Adipose tissue (tissue), 3 donors: ENCODE data around the gene PROKR1. TPM values are rescaled to one million over a fixed set of nuclear protein-coding genes. Genes with fewer than 3 reads are reported as not detected.
"Not testable (repeated sequence)": the region's sequence is repeated elsewhere in the genome, so short reads cannot be mapped to it uniquely, and the experiment has no call there.

Experiments used
- H3K27ac ChIP-seq: one replicate; pipeline ENCODE4 v1.5.1; 2013; ENCODE audit warnings: low read depth, low read length
- WGBS, 3 donors: extraction: QIAGEN DNeasy Blood & Tissue Kit; methylation state at CpG; one replicate each; pipeline ENCODE4 v1.1.7; 2013; 5-methylcytosine and 5-hydroxymethylcytosine counted together
- polyA plus RNA-seq, 3 donors: library from polyadenylated mRNA; stranded (reverse); fragments of 200-250 nt; gene quantifications; one replicate each; pipeline ENCODE4 v1.2.3, GENCODE V29; 2013
- donor health status: healthy with polysubstance abuse.
- donor health status: Bipolar disorder and iron deficiency.
- donor health status: healthy.

Gene PROKR1
- polyA plus RNA-seq = 1 to 10 TPM in 1 of 3 donors, under 1 TPM in 2; 0.02 to 1.1 (median 0.56) TPM

GRCh38 chr2:68643011-68643873 is at the start of gene PROKR1:
Gene PROKR1, plus strand, starts transcription at chr2:68643579. Its CDS starts 2,243 bp downstream, at chr2:68645822.
- 1 to 2% (median 2%) methylated on average over 66 to 86 of the region's 86 CpGs for WGBS, 3 donors
- no peak within 1 kb of the TSS for H3K27ac ChIP-seq

- WGBS, 3 donors = 73 to 94% (median 76%) methylated on average over 1 of the region's 1 CpG
- no peak overlapping the region for H3K27ac ChIP-seq
These were observed 49.3 kb upstream of the PROKR1 start for GRCh38 chr2:68594041-68594440.

- 10 to 34% (median 30%) methylated on average over 5 of the region's 5 CpGs for WGBS, 3 donors
- H3K27ac ChIP-seq = no peak overlapping the region
These were observed 48.5 kb upstream of the PROKR1 start for GRCh38 chr2:68594674-68595492.

GRCh38 chr2:68595493-68595785 is 47.9 kb upstream of the PROKR1 start:
- WGBS, 3 donors = 55 to 78% (median 69%) methylated on average over 2 of the region's 2 CpGs
- not testable (repeated sequence) for H3K27ac ChIP-seq

GRCh38 chr2:68600495-68600894 is 42.9 kb upstream of the PROKR1 start:
- H3K27ac ChIP-seq = not testable (repeated sequence)
- WGBS, 3 donors = 86 to 100% (median 90%) methylated on average over 2 to 3 of the region's 3 CpGs

GRCh38 chr2:68603059-68603458 is 40.3 kb upstream of the PROKR1 start:
- 95 to 97% (median 96%) methylated on average over 1 of the region's 1 CpG for WGBS, 3 donors
- H3K27ac ChIP-seq = no peak overlapping the region

- H3K27ac ChIP-seq = no peak overlapping the region
- 81 to 87% (median 82%) methylated on average over 3 of the region's 3 CpGs for WGBS, 3 donors
These were observed 39.3 kb upstream of the PROKR1 start for GRCh38 chr2:68604077-68604476.

- no peak overlapping the region for H3K27ac ChIP-seq
- WGBS, 3 donors = 82 to 92% (median 90%) methylated on average over 1 of the region's 1 CpG
These were observed 37.4 kb upstream of the PROKR1 start for GRCh38 chr2:68605939-68606338.

GRCh38 chr2:68606759-68607158 is 36.6 kb upstream of the PROKR1 start:
- no peak overlapping the region for H3K27ac ChIP-seq
- 77 to 97% (median 89%) methylated on average over 4 of the region's 4 CpGs for WGBS, 3 donors

GRCh38 chr2:68607837-68608236 is 35.5 kb upstream of the PROKR1 start:
- H3K27ac ChIP-seq = no peak overlapping the region

GRCh38 chr2:68612765-68613519 is 30.4 kb upstream of the PROKR1 start:
- 86 to 87% (median 87%) methylated on average over 5 of the region's 5 CpGs for WGBS, 3 donors
- no peak overlapping the region for H3K27ac ChIP-seq

- H3K27ac ChIP-seq = no peak overlapping the region
These were observed 22.6 kb upstream of the PROKR1 start for GRCh38 chr2:68620772-68621171.

- WGBS, 3 donors = 86 to 96% (median 94%) methylated on average over 6 of the region's 6 CpGs
- H3K27ac ChIP-seq = no peak overlapping the region
These were observed 19.6 kb upstream of the PROKR1 start for GRCh38 chr2:68623820-68624219.

- WGBS, 3 donors = 83 to 92% (median 91%) methylated on average over 3 of the region's 3 CpGs
- H3K27ac ChIP-seq = no peak overlapping the region
These were observed 15.8 kb upstream of the PROKR1 start for GRCh38 chr2:68627615-68628014.

GRCh38 chr2:68632021-68632420 is 11.4 kb upstream of the PROKR1 start:
- WGBS, 3 donors = 49 to 55% (median 50%) methylated on average over 3 of the region's 3 CpGs

GRCh38 chr2:68637047-68637446 is 6.3 kb upstream of the PROKR1 start:
- WGBS, 3 donors = 44 to 63% (median 55%) methylated on average over 3 of the region's 3 CpGs
- H3K27ac ChIP-seq = no peak overlapping the region

More at GRCh38 chr2:68632021-68632420, 11.4 kb upstream of the PROKR1 start:
- H3K27ac ChIP-seq = no peak overlapping the region

- WGBS, 3 donors = 12 to 20% (median 14%) methylated on average over 17 of the region's 17 CpGs
- no peak overlapping the region for H3K27ac ChIP-seq
These were observed 601 bp downstream of the PROKR1 start for GRCh38 chr2:68643874-68644485.

GRCh38 chr2:68645523-68645922 is 2.1 kb downstream of the PROKR1 start:
- H3K27ac ChIP-seq = no peak overlapping the region

GRCh38 chr2:68646303-68646702 is 2.9 kb downstream of the PROKR1 start:
- WGBS, 3 donors = 75 to 97% (median 96%) methylated on average over 3 of the region's 3 CpGs
- no peak overlapping the region for H3K27ac ChIP-seq
